NCI-H146 treated with DMSO at 0.1 percent for 48 hours (cell line): ENCODE data around the gene AGFG1.
"Not testable (repeated sequence)": the region's sequence is repeated elsewhere in the genome, so short reads cannot be mapped to it uniquely, and the experiment has no call there.

Experiments used
- DNase-seq: peaks from one replicate; lab custom pipeline; 2025; ENCODE audit not compliant: unreplicated experiment; lab: John Stamatoyannopoulos, UW

AGFG1 gene

DNA sequence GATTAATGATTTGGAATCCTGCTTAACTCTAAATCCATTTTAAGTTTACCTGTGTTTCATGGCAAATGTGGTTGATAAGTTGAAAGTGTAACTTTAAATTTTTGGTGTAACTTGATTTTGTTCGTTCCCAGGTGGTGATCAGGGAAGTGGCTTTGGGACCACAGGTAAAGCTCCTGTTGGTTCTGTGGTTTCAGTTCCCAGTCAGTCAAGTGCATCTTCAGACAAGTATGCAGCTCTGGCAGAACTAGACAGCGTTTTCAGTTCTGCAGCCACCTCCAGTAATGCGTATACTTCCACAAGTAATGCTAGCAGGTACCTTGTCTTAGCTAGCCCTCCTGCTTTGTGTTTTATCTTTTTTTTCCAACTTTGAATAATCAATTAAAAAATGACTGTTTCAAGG, 62.8 kb downstream of the AGFG1 start:
- DNase-seq = no peak

DNA sequence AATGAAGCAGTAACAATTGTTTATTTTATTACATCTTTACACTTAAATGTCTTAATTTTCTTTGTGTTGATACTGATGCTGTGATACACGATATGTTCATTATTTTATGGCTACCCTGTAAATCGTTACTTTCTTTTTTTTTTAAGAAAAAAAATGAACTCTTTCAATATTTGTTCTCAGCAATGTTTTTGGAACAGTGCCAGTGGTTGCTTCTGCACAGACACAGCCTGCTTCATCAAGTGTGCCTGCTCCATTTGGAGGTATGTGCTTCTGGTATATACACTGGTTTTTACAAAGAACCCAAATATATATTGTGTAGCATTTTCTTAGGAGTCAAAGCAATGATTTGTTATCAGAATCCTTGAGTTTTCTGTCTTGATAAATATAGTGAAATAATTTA, 64.5 kb downstream of the AGFG1 start:
- DNase-seq = peak; percentile 24

DNA sequence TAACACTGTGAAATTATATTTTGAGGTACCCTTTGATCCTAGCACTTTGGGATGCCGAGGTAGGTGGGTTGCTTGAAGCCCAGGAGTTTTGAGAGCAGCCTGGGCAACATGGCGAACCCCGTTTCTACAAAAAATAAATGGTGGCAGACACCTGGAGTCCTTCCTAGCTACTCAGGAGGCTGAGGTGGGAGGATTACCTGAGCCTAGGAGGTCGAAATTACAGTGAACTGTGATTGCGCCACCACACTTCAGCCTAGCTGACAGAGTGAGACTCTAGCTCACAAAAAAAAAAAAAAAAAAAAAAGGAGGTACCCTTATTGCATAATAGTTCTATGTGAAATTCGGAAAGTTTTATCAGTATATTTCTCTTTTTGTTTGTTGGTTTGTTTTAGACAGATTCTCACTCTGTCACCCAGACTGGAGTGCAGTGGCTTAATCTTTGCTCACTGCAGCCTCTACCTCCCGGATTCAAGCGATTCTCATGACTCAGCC, 67.6 kb downstream of the AGFG1 start:
- no peak for DNase-seq

DNA sequence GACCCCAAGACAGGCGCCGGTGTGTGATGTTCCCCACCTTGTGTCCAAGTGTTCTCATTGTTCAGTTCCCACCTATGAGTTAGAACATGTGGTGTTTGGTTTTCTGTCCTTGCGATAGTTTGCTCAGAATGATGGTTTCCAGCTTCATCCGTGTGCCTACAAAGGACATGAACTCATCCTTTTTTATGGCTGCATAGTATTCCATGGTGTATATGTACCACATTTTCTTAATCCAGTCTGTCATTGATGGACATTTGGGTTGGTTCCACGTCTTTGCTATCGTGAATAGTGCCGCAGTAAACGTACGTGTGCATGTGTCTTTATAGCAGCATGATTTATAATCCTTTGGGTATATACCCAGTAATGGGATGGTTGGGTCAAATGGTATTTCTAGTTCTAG, 68.4 kb downstream of the AGFG1 start:
- not testable (repeated sequence) for DNase-seq

DNA sequence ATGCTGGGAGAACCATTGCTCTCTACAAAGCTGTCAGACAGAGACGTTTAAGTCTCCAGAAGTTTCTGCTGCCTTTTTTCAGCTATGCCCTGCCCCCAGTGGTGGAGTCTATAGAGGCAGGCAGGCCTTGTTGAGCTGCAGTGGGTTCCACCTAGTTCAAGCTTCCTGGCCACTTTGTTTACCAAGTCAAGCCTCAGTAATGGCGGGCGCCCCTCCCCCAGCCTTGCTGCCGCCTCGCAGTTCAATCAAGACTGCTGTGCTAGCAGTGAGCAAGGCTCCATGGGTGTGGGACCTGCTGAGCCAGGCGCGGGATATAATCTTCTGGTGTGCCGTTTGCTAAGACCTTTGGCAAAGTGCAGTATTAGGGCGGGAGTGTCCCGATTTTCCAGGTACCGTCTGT, 74.0 kb downstream of the AGFG1 start:
- no peak for DNase-seq

DNA sequence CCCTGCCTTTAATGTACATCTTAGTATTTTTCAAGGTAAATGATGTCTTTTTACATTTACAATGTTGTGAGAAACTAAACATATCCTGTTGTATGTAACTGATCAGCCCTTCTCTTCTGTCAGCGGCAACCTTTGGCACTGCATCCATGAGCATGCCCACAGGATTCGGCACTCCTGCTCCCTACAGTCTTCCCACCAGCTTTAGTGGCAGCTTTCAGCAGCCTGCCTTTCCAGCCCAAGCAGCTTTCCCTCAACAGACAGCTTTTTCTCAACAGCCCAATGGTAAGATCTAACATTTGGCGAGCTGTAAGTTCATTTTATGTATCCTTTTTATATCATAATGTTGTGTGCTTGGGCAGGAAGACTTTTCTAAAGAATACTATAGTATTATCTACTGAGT, 79.9 kb downstream of the AGFG1 start:
- DNase-seq = no peak

DNA sequence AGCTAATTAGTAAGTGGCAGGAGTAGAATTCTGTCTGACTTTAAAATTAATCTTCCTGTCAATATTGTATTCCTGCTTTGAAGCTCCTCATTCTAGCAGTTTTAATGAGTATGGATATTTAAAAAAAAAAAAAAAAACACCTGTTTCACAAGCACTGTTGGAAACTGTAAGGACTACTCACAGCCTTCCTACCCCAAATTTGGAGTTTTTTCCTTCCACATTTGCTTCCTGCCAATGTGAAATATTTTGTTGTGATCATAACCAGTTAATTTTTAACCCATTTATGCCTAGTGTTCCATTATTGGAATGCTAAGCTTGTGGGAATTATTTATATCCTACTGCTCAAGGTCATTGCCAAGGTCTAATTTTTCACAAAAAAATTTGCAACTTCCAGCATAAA, 90.6 kb downstream of the AGFG1 start:
- no peak for DNase-seq

DNA sequence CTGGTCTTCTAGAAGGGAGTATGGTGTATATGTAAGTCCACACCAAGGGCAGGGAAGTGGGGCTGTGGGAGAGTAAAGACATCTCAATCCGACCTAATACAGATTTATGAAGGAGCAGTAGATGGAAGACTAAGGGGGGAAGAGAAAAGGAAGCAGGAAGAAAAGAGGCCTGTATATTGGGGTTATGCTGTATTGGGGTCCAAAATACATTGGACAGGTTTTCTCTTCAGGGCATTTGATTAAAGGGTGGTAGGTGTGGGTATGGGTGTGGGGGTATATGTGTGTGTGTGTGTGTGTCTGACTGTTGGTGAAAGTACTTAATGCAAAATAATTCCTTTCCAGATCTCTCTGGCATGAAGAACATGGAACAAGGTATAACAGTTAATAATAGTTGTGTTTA, 93.1 kb downstream of the AGFG1 start:
- no peak for DNase-seq

DNA sequence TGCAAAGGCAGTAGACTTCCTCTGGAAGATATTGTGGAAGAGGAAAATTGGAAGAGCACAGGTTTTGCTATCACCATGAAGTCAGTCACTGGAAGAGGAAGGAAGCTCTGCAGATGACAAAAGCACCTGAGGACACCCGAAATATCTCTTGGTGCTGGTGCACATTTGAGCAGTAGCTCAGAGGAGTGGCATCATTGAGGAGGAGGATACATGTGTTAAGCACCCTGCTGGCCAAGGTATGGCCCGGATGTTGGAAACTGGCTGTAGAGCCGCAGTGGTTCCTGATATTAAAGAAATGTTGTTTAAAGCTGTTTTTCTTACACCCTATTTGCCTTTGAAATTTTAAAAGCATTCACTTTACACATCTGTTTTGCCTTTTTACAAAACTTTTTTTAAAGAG, 94.1 kb downstream of the AGFG1 start:
- no peak for DNase-seq

DNA sequence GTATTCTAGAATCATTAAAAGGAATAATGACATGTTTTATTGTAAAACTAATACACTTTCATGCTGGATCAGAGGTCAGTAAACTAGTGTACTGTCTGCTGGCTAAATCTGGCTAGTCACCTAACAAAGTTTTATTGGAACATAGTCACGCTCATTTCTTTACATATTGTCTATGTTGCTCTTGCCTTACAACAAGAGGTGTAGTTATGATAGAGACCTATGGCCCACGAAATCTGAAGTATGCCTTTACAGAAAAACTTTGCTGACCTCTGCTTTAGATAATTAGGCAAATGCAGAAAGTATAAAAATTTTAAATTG, 96.9 kb downstream of the AGFG1 start:
- no peak for DNase-seq

DNA sequence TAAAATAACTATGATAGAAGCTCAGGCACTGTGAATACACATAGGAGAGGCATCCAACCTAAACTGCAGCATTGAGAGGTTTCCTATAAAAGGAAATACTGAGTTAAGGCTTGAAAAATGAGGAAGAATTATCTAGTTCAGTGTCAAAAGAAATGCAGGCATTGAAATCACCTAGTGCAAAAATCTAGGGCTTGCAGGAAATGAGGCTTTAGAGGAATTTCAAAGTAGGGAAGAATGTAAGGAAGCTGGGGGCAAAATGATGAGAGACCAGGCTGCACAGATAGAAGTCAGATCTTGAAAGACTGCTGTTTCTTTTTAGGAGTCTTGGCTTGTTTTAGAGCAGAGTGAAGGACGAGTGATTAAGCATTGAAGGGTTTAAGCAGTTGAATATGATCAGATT, 98.7 kb downstream of the AGFG1 start:
- DNase-seq = no peak

DNA sequence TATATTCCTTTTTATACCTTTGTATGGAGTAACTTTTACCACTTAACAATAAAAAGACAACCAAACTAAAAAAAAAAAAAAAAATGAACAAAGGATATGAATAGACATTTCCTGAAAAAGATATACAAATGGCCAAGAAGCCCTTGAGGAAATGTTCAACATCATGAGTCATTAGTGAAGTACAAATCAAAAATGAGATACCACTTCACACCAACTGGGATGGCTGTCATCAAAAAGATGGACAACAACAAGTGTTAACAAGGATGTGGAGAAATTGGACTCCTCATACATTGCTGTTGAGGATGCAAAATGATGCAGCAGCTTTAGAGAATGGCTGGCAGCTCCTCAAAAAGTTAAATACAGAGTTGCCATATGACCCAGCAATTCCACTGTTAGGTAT, 104.2 kb downstream of the AGFG1 start:
- no peak for DNase-seq

DNA sequence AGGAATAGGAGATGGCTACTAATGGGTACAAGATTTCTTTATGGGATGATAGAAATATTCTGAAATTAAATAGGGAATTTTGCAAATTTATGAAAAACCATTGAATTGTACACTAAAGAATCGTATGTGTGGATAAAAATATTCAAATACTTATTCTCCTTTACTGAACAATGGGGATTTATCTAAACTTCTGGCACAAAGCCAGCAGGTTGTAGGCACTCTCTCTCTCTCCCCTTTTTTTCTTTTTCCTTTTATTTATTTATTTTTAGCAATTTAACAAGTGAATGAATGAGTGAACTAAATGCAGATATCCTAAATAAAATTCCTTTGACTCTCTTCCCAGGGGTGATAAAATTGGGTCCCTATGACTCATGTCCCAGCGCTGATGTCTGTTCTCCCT, 104.9 kb downstream of the AGFG1 start:
- no peak for DNase-seq

DNA sequence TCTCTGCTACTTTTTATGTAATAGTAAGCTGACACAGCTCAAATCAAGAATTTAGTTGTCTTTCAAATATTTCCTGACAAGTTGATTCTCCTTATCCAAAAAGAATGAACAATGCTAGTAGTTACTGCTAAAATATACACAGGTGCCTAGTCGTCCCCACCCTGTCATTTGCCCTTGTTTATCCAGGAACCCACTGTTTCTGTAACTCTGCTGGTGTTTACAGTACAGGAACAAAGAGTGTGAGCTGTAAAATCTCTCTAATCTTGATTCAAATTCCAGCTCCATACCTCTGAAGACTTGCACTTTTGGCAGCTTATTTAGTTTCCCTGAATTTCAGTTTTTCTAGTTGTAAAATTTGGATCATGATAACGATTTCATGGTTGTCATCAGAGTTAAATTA, 105.6 kb downstream of the AGFG1 start:
- no peak for DNase-seq

DNA sequence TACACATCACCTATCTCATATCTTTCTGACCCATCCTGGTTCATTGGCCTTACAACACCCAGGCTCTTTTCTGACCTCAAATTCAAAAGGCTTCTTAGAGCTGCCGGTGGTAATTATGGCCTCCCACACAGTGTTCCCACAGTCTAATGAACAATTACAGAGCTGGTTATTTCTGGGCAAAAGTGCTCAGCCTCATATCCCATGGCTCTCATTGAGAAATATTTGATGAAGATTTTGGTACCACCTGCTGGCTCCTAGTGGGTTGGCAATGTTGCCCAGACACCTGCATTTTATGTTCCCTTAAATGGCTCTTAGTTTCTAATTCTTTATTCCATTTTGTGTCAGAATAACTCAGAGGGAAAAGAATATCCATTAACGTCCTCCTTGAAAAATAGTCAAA, 106.7 kb downstream of the AGFG1 start:
- no peak for DNase-seq

DNA sequence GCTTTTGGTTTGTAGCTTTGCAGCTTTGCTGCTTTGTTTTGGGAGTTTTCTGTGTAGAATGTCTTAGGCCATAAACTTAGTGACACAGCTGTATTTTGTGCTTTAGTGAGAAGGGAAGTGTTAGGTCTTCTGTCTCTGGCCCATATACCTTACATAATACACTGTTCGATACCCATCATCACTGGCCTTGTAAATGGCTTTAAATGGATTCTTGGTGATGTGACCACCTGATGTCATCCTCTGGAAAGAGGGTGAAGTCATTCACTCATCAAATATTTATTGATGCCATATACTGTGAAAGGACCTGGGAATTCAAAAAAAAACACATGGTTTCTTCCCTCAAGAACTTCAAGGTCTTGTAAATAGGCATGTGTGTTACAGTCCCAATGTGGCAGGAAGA, 107.8 kb downstream of the AGFG1 start:
- DNase-seq = no peak

DNA sequence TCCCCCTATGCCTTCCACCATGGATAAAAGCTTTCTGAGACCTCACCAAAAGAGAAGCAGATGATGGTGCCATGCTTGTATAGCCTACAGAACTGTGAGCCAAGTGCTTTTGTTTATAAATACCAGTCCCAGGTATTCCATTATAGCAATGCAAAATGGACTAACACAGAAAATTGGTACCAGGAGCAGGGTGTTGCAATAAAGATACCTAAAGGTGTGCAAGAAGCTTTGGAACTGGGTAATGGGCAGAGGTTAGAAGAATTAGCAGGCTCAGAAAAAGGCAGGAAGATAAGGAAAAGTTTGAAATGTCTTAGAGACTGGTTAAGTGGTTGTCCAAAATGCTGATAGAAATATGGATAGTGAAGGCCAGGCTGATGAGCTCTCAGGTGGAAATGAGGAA, 110.4 kb downstream of the AGFG1 start:
- DNase-seq = no peak

DNA sequence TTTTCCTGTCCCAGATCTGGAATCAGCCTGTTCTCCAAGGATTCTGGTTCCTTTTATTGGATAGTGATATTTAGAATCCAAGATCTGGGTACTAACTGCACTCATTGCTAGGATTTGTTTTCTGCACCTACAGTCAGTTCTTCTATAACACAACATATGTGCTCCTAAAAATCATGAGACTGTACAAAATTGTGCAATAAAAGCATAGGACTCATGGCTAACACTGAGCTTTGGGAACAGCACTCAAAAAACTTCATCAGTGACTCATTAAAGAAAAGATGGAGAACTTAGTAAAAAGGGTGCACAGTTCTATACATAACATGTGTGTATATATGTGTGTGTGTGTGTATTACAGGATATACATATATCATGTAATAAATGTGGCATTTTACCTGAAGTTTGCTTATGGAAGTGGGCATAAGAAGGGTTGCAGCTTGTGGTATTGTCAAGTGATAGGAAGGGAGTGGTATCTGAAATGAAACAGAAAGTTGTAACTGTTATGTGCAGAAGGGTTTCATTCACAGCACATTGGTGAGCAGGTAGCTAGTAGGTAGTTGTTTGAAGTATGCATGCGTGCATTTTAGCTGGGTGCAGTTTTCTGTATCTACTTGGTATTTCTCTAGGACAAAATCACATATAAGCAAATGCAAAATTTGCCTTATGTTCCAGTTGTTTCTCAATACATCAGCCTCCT, 120.9 kb downstream of the AGFG1 start:
- DNase-seq = no peak

DNA sequence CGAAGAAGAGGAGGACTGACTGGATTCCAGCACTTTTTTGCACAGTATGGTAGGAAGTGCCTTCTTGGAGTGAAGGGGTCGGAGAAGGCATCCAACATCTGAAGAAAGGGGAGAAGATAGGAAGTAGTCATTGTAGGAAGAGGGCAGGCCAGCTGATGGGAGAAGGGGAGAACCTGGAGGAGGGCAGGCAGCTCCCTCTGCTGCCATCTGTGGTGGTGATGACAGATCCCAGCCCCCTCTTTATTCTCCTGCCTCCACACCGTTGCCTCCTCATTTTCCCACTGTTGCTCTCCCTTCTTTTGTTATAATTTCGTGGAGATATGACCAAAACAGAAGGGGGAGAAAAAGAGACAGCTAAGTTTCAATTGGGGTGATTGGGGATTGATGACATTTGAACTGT, 123.8 kb downstream of the AGFG1 start:
- no peak for DNase-seq

DNA sequence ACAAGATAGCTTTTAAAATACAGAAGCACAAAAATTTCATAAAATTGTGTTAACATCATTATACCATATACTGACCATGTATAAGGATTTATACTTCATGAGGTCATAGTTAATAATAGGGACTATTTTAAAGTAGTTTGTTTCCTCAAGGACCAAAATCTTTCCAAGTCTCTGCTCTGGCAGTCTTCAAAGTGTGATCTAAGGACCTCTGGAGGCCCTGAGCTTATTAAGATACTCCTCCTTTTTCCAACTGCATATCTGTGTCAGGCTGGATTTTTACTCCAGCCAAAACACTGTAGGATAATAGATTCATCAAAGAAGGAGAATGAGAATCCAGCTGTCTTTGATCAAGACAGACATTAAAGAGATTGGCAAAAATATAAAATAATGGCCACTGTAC, 125.1 kb downstream of the AGFG1 start:
- DNase-seq = no peak

DNA sequence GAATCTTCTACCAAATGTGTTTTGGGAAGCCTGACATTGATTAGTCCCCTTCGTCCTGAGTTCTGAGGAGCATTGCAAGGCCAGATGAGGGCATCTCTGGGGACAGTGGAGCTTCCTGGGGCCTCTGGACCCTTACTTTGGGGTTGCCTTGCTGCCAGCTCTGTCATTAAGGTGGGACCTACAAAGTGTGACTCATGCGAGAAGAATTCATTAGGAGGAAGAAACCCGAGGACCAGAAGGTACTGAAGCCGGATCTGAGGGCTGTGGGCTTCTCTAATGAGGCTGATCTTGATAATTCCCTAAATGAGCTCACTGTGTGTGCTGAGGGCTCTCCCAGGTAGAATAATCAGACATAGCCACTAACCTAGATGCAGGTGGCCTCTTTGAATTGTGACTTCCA, 126.0 kb downstream of the AGFG1 start:
- DNase-seq = no peak

DNA sequence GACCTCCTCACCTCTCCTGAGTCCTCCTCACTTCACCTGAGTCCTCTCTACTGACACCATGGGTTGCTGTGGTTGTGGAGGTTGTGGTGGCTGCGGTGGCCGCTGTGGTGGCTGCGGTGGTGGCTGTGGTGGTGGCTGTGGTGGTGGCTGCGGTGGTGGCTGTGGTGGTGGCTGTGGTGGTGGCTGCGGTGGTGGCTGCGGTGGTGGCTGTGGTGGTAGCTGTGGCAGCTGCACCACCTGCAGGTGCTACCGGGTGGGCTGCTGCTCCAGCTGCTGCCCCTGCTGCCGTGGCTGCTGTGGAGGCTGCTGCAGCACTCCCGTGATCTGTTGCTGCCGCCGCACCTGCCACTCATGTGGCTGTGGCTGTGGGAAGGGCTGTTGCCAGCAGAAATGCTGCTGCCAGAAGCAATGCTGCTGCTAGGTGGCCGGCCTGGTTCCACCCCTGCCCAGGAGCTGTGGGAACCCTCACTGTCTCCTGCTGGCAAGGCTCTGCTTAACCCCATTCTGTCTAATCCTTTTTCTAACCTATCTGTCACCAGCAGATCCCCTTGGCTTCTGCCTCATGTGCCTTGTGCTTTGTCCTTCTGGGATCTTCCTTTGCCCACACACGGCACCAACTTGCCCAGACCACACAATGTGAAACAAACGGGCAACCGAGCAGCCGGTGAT, 127.0 kb downstream of the AGFG1 start, which contains the start of gene SCYGR2:
Gene SCYGR2, plus strand, starts transcription at position 59 of the 669 bp plus-strand sequence. Its CDS starts 0 bp downstream, at position 59.
- not testable (repeated sequence) for DNase-seq

DNA sequence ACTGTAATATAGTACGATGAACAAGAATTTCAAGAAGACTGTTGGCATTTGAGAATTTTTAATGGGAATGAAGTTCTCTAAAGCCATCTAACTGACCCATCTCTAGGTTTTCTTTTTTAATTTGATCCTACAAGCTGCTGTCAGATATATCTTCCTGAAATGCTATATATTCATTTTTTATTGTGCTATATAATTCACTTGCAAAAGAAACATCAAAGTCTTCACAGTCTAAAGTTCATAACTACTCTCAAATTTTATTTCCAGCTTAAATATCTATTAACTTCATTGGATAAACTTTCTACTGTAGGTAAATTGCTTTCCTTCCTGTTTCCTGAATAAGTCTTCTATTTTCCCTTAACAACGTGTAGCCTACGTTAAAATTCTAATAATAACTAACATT, 130.4 kb downstream of the AGFG1 start:
- no peak for DNase-seq
